ENCODE results near the gene RNF217.

DNA sequence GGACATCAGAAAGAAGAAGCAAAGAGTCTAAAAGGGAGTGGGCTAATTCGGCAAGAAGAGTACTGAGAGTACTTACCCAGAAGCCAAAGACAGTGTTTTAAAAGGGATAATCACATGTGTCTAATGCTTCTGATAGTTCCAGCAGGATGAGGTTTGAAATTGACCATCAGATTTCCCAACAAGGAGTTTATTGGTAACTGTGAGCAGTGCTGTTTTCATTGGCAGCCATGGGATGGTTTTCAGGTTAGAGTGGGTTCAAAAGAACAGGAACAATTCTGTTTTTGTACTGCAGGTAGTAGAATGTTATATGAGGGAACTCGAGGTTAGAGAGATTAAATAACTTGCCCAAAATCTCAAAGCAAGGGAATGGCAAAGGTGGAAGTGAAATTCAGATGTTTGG, 8.5 kb downstream of the RNF217 start:
- TF ChIP-seq, protein P1, sequence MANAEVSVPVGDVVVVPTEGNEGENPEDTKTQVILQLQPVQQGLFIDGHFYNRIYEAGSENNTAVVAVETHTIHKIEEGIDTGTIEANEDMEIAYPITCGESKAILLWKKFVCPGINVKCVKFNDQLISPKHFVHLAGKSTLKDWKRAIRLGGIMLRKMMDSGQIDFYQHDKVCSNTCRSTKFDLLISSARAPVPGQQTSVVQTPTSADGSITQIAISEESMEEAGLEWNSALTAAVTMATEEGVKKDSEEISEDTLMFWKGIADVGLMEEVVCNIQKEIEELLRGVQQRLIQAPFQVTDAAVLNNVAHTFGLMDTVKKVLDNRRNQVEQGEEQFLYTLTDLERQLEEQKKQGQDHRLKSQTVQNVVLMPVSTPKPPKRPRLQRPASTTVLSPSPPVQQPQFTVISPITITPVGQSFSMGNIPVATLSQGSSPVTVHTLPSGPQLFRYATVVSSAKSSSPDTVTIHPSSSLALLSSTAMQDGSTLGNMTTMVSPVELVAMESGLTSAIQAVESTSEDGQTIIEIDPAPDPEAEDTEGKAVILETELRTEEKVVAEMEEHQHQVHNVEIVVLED (CRISPR knock-in tag; IDR thresholded peaks at IDR 0.05; ENCODE audit: borderline replicate concordance), result no peak
- TF ChIP-seq REL (CRISPR knock-in tag; conservative IDR thresholded peaks at IDR 0.05) (no peak), ZFP37 (CRISPR knock-in tag; IDR thresholded peaks at IDR 0.05; ENCODE audit: borderline replicate concordance) (no peak), MXD4 (CRISPR knock-in tag; IDR thresholded peaks at IDR 0.05) (no peak), ARNT (IDR thresholded peaks at IDR 0.05) (no peak), MXI1 (IDR thresholded peaks at IDR 0.05; ENCODE audit: borderline replicate concordance, low read depth, low read length) (no peak), JUNB (CRISPR knock-in tag; IDR thresholded peaks at IDR 0.05; ENCODE audit: borderline replicate concordance) (no peak)
- TF ChIP-seq, protein P2, sequence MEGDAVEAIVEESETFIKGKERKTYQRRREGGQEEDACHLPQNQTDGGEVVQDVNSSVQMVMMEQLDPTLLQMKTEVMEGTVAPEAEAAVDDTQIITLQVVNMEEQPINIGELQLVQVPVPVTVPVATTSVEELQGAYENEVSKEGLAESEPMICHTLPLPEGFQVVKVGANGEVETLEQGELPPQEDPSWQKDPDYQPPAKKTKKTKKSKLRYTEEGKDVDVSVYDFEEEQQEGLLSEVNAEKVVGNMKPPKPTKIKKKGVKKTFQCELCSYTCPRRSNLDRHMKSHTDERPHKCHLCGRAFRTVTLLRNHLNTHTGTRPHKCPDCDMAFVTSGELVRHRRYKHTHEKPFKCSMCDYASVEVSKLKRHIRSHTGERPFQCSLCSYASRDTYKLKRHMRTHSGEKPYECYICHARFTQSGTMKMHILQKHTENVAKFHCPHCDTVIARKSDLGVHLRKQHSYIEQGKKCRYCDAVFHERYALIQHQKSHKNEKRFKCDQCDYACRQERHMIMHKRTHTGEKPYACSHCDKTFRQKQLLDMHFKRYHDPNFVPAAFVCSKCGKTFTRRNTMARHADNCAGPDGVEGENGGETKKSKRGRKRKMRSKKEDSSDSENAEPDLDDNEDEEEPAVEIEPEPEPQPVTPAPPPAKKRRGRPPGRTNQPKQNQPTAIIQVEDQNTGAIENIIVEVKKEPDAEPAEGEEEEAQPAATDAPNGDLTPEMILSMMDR (CRISPR knock-in tag; IDR thresholded peaks at IDR 0.05), result no peak
- TF ChIP-seq, protein P3, sequence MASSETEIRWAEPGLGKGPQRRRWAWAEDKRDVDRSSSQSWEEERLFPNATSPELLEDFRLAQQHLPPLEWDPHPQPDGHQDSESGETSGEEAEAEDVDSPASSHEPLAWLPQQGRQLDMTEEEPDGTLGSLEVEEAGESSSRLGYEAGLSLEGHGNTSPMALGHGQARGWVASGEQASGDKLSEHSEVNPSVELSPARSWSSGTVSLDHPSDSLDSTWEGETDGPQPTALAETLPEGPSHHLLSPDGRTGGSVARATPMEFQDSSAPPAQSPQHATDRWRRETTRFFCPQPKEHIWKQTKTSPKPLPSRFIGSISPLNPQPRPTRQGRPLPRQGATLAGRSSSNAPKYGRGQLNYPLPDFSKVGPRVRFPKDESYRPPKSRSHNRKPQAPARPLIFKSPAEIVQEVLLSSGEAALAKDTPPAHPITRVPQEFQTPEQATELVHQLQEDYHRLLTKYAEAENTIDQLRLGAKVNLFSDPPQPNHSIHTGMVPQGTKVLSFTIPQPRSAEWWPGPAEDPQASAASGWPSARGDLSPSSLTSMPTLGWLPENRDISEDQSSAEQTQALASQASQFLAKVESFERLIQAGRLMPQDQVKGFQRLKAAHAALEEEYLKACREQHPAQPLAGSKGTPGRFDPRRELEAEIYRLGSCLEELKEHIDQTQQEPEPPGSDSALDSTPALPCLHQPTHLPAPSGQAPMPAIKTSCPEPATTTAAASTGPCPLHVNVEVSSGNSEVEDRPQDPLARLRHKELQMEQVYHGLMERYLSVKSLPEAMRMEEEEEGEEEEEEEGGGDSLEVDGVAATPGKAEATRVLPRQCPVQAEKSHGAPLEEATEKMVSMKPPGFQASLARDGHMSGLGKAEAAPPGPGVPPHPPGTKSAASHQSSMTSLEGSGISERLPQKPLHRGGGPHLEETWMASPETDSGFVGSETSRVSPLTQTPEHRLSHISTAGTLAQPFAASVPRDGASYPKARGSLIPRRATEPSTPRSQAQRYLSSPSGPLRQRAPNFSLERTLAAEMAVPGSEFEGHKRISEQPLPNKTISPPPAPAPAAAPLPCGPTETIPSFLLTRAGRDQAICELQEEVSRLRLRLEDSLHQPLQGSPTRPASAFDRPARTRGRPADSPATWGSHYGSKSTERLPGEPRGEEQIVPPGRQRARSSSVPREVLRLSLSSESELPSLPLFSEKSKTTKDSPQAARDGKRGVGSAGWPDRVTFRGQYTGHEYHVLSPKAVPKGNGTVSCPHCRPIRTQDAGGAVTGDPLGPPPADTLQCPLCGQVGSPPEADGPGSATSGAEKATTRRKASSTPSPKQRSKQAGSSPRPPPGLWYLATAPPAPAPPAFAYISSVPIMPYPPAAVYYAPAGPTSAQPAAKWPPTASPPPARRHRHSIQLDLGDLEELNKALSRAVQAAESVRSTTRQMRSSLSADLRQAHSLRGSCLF (CRISPR knock-in tag; IDR thresholded peaks at IDR 0.05; ENCODE audit: borderline replicate concordance), result no peak
- TF ChIP-seq, protein P4, sequence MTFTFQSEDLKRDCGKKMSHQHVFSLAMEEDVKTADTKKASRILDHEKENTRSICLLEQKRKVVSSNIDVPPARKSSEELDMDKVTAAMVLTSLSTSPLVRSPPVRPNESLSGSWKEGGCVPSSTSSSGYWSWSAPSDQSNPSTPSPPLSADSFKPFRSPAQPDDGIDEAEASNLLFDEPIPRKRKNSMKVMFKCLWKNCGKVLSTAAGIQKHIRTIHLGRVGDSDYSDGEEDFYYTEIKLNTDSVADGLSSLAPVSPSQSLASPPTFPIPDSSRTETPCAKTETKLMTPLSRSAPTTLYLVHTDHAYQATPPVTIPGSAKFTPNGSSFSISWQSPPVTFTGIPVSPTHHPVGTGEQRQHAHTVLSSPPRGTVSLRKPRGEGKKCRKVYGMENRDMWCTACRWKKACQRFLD (CRISPR knock-in tag; IDR thresholded peaks at IDR 0.05; ENCODE audit: borderline replicate concordance), result no peak
- TF ChIP-seq, protein P5, sequence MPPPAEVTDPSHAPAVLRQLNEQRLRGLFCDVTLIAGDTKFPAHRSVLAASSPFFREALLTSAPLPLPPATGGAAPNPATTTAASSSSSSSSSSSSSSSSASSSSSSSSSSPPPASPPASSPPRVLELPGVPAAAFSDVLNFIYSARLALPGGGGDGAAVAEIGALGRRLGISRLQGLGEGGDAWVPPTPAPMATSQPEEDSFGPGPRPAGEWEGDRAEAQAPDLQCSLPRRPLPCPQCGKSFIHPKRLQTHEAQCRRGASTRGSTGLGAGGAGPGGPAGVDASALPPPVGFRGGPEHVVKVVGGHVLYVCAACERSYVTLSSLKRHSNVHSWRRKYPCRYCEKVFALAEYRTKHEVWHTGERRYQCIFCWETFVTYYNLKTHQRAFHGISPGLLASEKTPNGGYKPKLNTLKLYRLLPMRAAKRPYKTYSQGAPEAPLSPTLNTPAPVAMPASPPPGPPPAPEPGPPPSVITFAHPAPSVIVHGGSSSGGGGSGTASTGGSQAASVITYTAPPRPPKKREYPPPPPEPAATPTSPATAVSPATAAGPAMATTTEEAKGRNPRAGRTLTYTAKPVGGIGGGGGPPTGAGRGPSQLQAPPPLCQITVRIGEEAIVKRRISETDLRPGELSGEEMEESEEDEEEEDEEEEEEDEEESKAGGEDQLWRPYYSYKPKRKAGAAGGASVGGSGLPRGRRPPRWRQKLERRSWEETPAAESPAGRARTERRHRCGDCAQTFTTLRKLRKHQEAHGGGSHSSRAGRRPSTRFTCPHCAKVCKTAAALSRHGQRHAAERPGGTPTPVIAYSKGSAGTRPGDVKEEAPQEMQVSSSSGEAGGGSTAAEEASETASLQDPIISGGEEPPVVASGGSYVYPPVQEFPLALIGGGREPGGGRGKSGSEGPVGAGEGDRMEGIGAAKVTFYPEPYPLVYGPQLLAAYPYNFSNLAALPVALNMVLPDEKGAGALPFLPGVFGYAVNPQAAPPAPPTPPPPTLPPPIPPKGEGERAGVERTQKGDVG (CRISPR knock-in tag; IDR thresholded peaks at IDR 0.05; ENCODE audit: borderline replicate concordance), result no peak
- TF ChIP-seq, protein P6, sequence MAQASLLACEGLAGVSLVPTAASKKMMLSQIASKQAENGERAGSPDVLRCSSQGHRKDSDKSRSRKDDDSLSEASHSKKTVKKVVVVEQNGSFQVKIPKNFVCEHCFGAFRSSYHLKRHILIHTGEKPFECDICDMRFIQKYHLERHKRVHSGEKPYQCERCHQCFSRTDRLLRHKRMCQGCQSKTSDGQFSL (CRISPR knock-in tag; IDR thresholded peaks at IDR 0.05), result no peak
- TF ChIP-seq, protein P7, sequence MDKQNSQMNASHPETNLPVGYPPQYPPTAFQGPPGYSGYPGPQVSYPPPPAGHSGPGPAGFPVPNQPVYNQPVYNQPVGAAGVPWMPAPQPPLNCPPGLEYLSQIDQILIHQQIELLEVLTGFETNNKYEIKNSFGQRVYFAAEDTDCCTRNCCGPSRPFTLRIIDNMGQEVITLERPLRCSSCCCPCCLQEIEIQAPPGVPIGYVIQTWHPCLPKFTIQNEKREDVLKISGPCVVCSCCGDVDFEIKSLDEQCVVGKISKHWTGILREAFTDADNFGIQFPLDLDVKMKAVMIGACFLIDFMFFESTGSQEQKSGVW (CRISPR knock-in tag; IDR thresholded peaks at IDR 0.05; ENCODE audit: borderline replicate concordance), result no peak
- TF ChIP-seq, protein P8, sequence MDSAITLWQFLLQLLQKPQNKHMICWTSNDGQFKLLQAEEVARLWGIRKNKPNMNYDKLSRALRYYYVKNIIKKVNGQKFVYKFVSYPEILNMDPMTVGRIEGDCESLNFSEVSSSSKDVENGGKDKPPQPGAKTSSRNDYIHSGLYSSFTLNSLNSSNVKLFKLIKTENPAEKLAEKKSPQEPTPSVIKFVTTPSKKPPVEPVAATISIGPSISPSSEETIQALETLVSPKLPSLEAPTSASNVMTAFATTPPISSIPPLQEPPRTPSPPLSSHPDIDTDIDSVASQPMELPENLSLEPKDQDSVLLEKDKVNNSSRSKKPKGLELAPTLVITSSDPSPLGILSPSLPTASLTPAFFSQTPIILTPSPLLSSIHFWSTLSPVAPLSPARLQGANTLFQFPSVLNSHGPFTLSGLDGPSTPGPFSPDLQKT (CRISPR knock-in tag; IDR thresholded peaks at IDR 0.05; ENCODE audit: borderline replicate concordance), result no peak

All from HepG2 (cell line).